HG03039 (cell line): ENCODE measurements around the gene ASTN2.

Experiments used
- ATAC-seq: cut with Tn5 transposase; IDR thresholded peaks from one replicate; pipeline ENCODE4 v1.9.1; 2021; ENCODE audit warnings: mild to moderate bottlenecking, moderate library complexity; ENCODE audit not compliant: unreplicated experiment

Gene ASTN2

GRCh38 chr9:116414374-116414773, 1000.5 kb downstream of the ASTN2 start:
- no peak for ATAC-seq

- ATAC-seq = no peak
These were observed 1003.4 kb downstream of the ASTN2 start for GRCh38 chr9:116411506-116411905.

- no peak for ATAC-seq
These were observed 1005.2 kb downstream of the ASTN2 start for GRCh38 chr9:116409638-116410037.

GRCh38 chr9:116409129-116409528, 1005.7 kb downstream of the ASTN2 start:
- no peak for ATAC-seq

- no peak for ATAC-seq
These were observed 1008.4 kb downstream of the ASTN2 start for GRCh38 chr9:116406469-116406868.

- no peak for ATAC-seq
These were observed 1009.5 kb downstream of the ASTN2 start for GRCh38 chr9:116405321-116405720.

- no peak for ATAC-seq
These were observed 1010.6 kb downstream of the ASTN2 start for GRCh38 chr9:116404228-116404627.

GRCh38 chr9:116403171-116403570, 1011.7 kb downstream of the ASTN2 start:
- ATAC-seq = no peak

- no peak for ATAC-seq
These were observed 1019.2 kb downstream of the ASTN2 start for GRCh38 chr9:116395699-116396037.

GRCh38 chr9:116394894-116395698, 1019.8 kb downstream of the ASTN2 start:
- ATAC-seq = no peak

- ATAC-seq = no peak
These were observed 1020.8 kb downstream of the ASTN2 start for GRCh38 chr9:116394070-116394469.

GRCh38 chr9:116393198-116393597, 1021.7 kb downstream of the ASTN2 start:
- no peak for ATAC-seq

- no peak for ATAC-seq
These were observed 1023.5 kb downstream of the ASTN2 start for GRCh38 chr9:116391306-116391900.

- peak; percentile 61 for ATAC-seq
These were observed 1024.3 kb downstream of the ASTN2 start for GRCh38 chr9:116390303-116391228.

GRCh38 chr9:116389541-116390302, 1025.1 kb downstream of the ASTN2 start:
- ATAC-seq = no peak

GRCh38 chr9:116387934-116388698, 1026.7 kb downstream of the ASTN2 start:
- no peak for ATAC-seq

- ATAC-seq = no peak
These were observed 1030.9 kb downstream of the ASTN2 start for GRCh38 chr9:116383936-116384335.

- ATAC-seq = no peak
These were observed 1031.7 kb downstream of the ASTN2 start for GRCh38 chr9:116383133-116383532.

- ATAC-seq = no peak
These were observed 1032.8 kb downstream of the ASTN2 start for GRCh38 chr9:116382053-116382452.

- ATAC-seq = no peak
These were observed 1033.5 kb downstream of the ASTN2 start for GRCh38 chr9:116381350-116381749.
